Dendritic cell treated with granulocyte-macrophage colony-stimulating factor and Interleukin-4, amounts not matched to agents 40 ng/mL and 50 ng/mL, for 4 days (primary cell): ENCODE results near the gene ABHD12B.
A peak's percentile ranks its signal among the peaks of the same experiment; 100 is the strongest.

Experiments
- H3K27ac Mint-ChIP-seq: one replicate; pipeline ENCODE4 v1.8.0; 2022; ENCODE audit warnings: mild to moderate bottlenecking, mixed read lengths
- H3K27me3 Mint-ChIP-seq: one replicate; pipeline ENCODE4 v1.8.0; 2022; ENCODE audit warnings: mild to moderate bottlenecking, mixed read lengths
- H3K36me3 Mint-ChIP-seq: one replicate; pipeline ENCODE4 v1.8.0; 2022; ENCODE audit warnings: low read depth, mixed read lengths
- H3K4me1 Mint-ChIP-seq: one replicate; pipeline ENCODE4 v1.8.0; 2022; ENCODE audit warnings: low read depth, mixed read lengths
- H3K4me3 Mint-ChIP-seq: one replicate; pipeline ENCODE4 v1.8.0; 2022; ENCODE audit warnings: mild to moderate bottlenecking, moderate library complexity, mixed read lengths
- H3K9me3 Mint-ChIP-seq: one replicate; pipeline ENCODE4 v1.8.0; 2022; ENCODE audit warnings: mixed read lengths
- intact Hi-C: fragments of 100-400 bp; cut with micrococcal nuclease; formaldehyde crosslinking; loops from one replicate; pipeline ENCODE4 v1.15.0; 2022

ABHD12B gene

DNA sequence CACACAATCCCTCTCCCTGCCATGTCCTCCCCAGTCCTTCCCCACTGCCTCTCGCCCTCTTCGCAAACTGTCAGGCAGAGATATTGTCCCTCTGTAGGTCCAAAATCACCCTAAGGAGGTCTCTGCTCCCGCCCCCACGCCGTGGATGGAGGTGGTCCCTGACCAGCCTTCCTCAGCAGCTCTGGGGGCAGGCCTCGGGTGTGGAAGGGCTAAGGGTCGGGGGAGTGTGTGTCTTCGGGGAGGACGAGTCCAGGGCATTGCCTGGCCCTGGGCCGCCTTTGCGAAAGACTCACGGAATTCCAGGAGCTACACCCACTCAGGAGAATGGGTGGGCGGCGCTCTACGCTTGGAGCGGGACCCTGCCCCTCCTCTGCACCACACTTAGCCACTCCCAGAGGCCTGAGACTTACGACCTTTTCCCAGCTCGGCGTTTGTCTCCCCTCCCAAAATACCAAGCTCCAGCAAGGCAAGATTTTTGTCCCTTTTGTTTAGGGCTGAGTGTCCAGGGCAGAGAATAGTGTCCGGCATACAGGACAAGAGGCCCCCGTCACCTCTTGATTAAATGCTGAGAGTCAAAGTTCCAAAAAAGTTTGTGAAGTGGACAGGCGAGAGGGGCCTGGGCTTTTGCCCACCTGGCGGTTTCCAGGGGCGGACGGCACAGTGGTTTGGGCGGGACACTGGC lies 71.5 kb downstream of the ABHD12B start:
- Mint-ChIP-seq H3K4me3 (peak overlapping the region; percentile 92), H3K9me3 (no peaks in the 10 kb centered on the region), H3K27ac (peak overlapping the region; percentile 94), H3K4me1 (peaks cover 36% of the 10 kb centered on the region), H3K27me3 (no peaks in the 10 kb centered on the region), H3K36me3 (peaks cover 35% of the 10 kb centered on the region)
- intact Hi-C loops, result no loop called here

DNA sequence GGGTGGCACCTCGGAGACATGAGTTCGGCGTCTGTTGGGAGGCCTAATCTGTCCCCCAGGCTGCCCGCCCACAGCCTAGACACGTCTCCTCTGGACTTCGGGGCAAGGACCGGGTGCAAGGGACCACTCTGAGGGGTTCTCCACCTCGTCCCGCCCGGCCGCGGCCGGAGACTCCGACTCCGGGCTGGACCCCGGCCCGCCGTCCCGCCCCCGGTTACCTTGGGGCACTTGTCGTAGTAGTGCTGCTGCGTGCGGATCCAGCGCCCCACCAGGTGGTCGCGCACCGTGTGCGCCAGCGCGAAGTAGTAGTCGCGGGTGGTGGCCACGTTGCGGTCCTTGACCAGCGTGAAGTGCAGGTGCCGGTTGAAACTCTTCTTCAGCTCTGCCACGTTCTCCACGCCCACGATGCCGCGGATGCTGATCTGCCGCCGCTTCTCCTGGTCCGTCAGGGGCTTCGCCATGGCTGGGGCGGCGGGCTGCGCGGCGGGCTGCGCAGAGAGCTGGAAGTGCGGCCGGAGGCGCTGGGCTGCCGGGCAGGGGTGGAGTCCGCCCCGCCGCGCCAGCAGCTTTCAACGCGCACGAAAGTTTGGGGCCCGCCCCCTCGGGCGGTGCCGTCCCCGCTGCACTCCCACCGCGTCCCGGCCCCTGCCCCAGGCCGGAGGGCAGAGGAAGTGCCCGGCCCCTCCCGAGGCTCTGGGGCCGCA lies 72.2 kb downstream of the ABHD12B start, which contains the start of gene PYGL:
PYGL (minus strand) TSS at position 541 of the 704 bp plus-strand sequence; CDS start at position 461, 80 bp downstream.
- Mint-ChIP-seq H3K4me1 (peaks cover 34% of the 10 kb centered on the region), H3K27ac (peak within 1 kb of the TSS; percentile 94), H3K4me3 (peak within 1 kb of the TSS; percentile 92), H3K27me3 (no peaks in the 10 kb centered on the region), H3K36me3 (peaks cover 35% of the 10 kb centered on the region), H3K9me3 (no peaks in the 10 kb centered on the region)
- intact Hi-C loops, result loop anchor here (2.0 kb wide), 1 partner anchor 297 kb away; the partner anchor contains the start of gene TMX1

DNA sequence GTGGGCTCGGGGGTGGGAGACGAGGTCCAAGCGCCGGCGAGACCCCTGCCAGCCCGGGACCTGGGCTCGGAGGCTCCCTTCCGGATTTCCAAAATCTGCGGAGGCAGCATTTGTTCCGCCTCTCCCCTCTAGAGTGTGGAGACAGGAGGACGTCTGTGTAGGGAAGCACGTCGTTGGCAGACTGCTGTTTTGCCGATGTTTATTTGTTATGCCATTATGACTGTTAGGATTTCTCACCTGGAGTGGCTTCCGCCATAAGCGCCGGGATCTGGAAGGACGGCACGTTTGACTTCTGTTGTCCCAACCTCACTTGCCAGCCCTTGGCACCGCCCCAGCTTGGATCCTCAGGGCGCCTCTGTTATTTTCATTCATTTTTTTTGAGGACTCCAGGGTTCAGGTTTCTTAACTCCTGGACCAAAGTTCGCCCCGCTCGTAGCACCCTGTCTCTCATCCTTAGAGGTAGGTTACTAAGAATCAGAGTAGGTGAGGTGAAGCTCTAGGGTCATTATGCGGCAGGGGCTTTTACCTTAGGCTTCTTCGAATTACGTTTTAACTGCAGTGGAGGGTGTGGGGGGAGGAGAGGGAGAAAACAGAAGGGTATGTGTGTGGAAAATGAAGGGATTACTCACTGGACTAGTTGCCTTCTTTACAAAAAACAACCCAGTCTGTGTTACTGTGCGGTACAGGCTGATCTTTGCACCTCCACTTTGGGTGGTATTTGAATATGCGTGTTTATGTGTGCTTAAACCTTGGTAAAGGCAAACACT lies 73.0 kb downstream of the ABHD12B start:
- Mint-ChIP-seq H3K27ac (peak overlapping the region; percentile 94), H3K27me3 (no peaks in the 10 kb centered on the region)
- intact Hi-C loops, result loop anchor here (2.0 kb wide), 1 partner anchor 296 kb away; the partner anchor contains the start of gene TMX1

DNA sequence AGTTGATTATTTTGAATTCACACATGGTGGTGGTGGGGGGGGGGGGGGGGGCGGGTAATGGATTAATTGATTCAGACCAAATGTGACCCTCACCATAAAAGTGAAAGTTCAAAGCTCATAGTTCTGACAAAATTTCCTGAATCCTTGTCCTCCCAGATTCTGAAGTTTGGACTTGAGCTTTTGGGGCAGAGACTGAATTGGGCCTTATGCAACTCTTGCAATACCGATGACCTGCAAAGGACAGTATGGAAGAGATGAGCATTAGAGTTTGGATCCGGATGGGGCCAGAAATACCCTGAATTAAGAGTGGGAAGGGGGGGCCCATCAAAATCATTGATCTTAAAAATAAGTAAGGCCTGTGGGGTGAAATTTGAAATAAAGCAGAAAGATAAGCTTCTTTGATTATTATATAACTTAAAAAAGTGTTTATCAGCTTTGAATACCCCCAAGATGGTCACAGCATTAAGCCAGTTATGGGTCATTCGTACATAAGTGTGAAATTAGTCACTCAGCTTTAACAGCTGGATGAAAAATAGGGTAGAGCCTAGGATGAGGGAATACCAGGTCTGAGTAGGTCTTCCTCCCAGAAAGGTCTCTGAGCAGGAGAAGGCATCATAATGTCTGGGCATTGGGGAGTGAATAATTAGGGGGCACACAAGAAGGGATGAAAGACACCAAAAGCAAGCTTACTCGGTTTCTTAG lies 74.5 kb downstream of the ABHD12B start:
- Mint-ChIP-seq H3K4me3 (no peak overlapping the region), H3K27me3 (no peaks in the 10 kb centered on the region), H3K9me3 (no peaks in the 10 kb centered on the region), H3K27ac (no peak overlapping the region), H3K4me1 (peaks cover 30% of the 10 kb centered on the region), H3K36me3 (peaks cover 26% of the 10 kb centered on the region)
- intact Hi-C loops, result no loop called here

More for the DNA sequence above, 73.0 kb downstream of the ABHD12B start:
- H3K4me3 Mint-ChIP-seq, result peak overlapping the region; percentile 92
- H3K36me3 Mint-ChIP-seq, result peaks cover 35% of the 10 kb centered on the region
- no peaks in the 10 kb centered on the region for H3K9me3 Mint-ChIP-seq
- peaks cover 34% of the 10 kb centered on the region for H3K4me1 Mint-ChIP-seq

DNA sequence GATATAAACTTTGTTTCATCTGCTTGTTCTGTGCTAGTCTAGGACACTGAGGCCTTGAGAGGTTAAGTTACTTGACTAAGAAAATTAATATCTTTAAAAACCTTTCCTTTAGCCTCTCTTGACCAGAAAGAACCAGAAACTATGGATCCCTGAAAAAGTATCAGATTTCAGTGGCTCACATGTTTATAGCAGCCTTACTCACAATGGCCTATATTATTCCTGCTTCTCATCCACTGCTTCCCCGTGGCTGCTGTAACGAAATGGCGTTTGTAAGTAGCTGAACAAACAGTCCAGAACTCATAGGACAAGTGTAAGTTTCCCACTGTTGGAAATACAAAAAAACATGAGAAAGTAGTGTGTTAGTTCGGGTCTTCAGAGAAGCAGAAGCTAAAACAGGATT lies 75.6 kb downstream of the ABHD12B start:
- Mint-ChIP-seq H3K27ac (no peak overlapping the region), H3K4me3 (no peak overlapping the region), H3K9me3 (no peaks in the 10 kb centered on the region), H3K27me3 (no peaks in the 10 kb centered on the region), H3K36me3 (peaks cover 15% of the 10 kb centered on the region), H3K4me1 (peaks cover 28% of the 10 kb centered on the region)
- intact Hi-C loops, result no loop called here

DNA sequence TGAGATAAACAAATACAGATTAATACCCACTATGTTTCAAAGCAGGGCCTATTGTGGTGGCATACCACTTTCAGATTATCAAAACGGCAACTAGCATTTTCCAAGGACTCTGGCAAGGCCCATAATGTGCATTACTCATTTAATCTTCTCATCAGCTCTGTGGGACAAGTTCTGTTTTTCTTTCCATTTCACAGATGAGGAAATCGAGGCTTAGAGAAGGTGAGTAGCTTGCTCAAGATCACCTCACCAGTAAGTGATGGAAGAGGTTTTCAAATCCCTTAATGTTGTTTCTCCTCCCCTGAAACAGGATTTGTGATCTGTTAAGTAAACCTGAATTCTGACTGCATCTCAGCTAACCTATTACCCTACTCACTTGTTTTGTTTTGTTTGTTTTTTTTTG lies 76.4 kb downstream of the ABHD12B start:
- intact Hi-C loops, result no loop called here
- H3K4me1 Mint-ChIP-seq, result peaks cover 30% of the 10 kb centered on the region
- no peak overlapping the region for H3K4me3 Mint-ChIP-seq
- H3K9me3 Mint-ChIP-seq, result no peaks in the 10 kb centered on the region
- H3K27me3 Mint-ChIP-seq, result no peaks in the 10 kb centered on the region
- no peak overlapping the region for H3K27ac Mint-ChIP-seq
- peaks cover 11% of the 10 kb centered on the region for H3K36me3 Mint-ChIP-seq

DNA sequence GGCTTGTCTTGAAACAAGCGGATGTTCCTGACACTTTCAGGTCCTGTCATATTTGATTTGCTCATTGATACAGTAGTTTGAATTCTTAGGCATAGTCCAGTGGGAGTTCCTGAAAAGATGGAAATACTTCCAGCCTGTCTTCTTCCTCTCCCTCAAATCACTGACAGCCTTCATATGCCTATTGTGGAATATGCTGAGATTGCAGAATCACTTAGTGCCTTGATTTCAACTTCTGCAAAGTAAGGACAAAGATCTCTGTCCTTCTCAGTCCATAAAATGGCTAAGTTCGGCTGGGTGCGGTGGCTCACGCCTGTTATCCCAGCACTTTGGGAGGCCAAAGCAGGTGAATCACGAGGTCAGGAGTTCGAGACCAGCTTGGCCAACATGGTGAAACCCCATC lies 79.2 kb downstream of the ABHD12B start:
- Mint-ChIP-seq H3K27ac (peak overlapping the region; percentile 62), H3K4me3 (no peak overlapping the region), H3K4me1 (peaks cover 42% of the 10 kb centered on the region), H3K27me3 (no peaks in the 10 kb centered on the region), H3K36me3 (no peaks in the 10 kb centered on the region), H3K9me3 (no peaks in the 10 kb centered on the region)
- intact Hi-C loops, result no loop called here

DNA sequence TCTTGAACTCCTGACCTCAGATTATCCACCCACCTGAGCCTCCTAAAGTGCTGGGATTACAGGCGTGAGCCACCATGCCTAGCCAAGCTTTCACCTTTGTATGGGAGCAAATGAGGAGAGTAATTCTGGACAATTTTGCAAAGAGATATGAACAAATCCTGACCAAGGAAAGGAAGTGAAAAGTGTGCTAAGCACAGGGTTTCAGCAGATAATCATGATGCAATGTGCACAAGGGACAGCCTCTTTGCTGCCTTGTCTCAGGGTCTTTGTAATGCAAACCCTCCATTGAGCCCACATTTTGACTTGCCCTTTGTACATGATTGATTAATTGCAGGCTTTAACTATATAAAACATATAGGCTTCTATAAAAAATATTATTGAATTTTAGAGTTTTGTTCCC lies 81.6 kb downstream of the ABHD12B start:
- Mint-ChIP-seq H3K27me3 (no peaks in the 10 kb centered on the region), H3K27ac (no peak overlapping the region), H3K4me3 (no peak overlapping the region), H3K36me3 (no peaks in the 10 kb centered on the region), H3K9me3 (no peaks in the 10 kb centered on the region), H3K4me1 (peaks cover 42% of the 10 kb centered on the region)
- intact Hi-C loops, result no loop called here
